Suprapubic skin (tissue), 4 donors: ENCODE results near the gene RHBDD1. TPM values are rescaled to one million over a fixed set of nuclear protein-coding genes. Genes with fewer than 3 reads are reported as not detected.

Experiments
- DNase-seq, 2 donors: peaks; one replicate each; pipeline ENCODE4 v3.0.0-alpha.2; 2019; ENCODE audit warnings: low spot score in 2 of 2
- H3K27ac ChIP-seq: fragments of 200-600 bp; sonication (generic); one replicate; pipeline ENCODE4 v1.5.1; 2019
- H3K27me3 ChIP-seq: fragments of 200-600 bp; sonication (generic); one replicate; pipeline ENCODE4 v1.5.1; 2019
- H3K36me3 ChIP-seq: fragments of 200-600 bp; sonication (generic); one replicate; pipeline ENCODE4 v1.5.1; 2019
- H3K4me1 ChIP-seq: fragments of 200-600 bp; sonication (generic); one replicate; pipeline ENCODE4 v1.5.1; 2019
- H3K4me3 ChIP-seq: fragments of 200-600 bp; sonication (generic); one replicate; pipeline ENCODE4 v1.5.1; 2019; ENCODE audit warnings: mild to moderate bottlenecking
- H3K9me3 ChIP-seq: fragments of 200-600 bp; sonication (generic); one replicate; pipeline ENCODE4 v1.5.1; 2019
- CTCF ChIP-seq, 2 donors: fragments of 200-600 bp in 1 of 2; fragments of 450-650 bp in 1 of 2; sonication (generic) in 1 of 2; IDR thresholded peaks; one replicate each; pipeline ENCODE4 v1.5.1; 2016 to 2019; ENCODE audit warnings: antibody characterized with exemption in 2 of 2, mild to moderate bottlenecking in 1 of 2, moderate library complexity in 1 of 2
- EP300 ChIP-seq: sonication (generic); formaldehyde crosslinking; IDR thresholded peaks from one replicate; pipeline ENCODE4 v1.6.1; 2017; ENCODE audit warnings: antibody characterized with exemption
- POLR2A ChIP-seq, 2 donors: fragments of 450-650 bp; IDR thresholded peaks; one replicate each; pipeline ENCODE4 v1.6.1; 2017; ENCODE audit warnings: antibody characterized with exemption in 2 of 2, mild to moderate bottlenecking in 2 of 2, moderate library complexity in 2 of 2
- POLR2AphosphoS5 ChIP-seq, 3 donors: sonication (generic); formaldehyde crosslinking; IDR thresholded peaks; one replicate each; pipeline ENCODE4 v1.6.1; 2017; ENCODE audit warnings: antibody characterized with exemption in 3 of 3
- WGBS: methylation state at CpG from one replicate; pipeline ENCODE4 v1.1.5; 2018; 5-methylcytosine and 5-hydroxymethylcytosine counted together
- total RNA-seq, 4 donors: library from RNA; depleted of rRNA; stranded (reverse); fragments of >200 nt; gene quantifications; one replicate each; pipeline ENCODE4 v1.1.0, GENCODE V29; 2016

RHBDD1 gene
- total RNA-seq, 4 donors from 2014 or later, result 14.0 to 41.8 (median 20.7) TPM

- Histone ChIP-seq H3K36me3 (no peaks in the 10 kb centered on the region), H3K4me1 (peaks cover 3% of the 10 kb centered on the region), H3K27me3 (no peaks in the 10 kb centered on the region), H3K9me3 (no peaks in the 10 kb centered on the region), H3K4me3 (no peak overlapping the region), H3K27ac (no peak overlapping the region)
- WGBS, result 92% methylated on average over 4 of the region's 4 CpGs
- no peak for DNase-seq
- no peak for TF ChIP-seq POLR2AphosphoS5 (IDR thresholded peaks at IDR 0.05)
- no peak for TF ChIP-seq POLR2A (IDR thresholded peaks at IDR 0.05)
- no peak for TF ChIP-seq CTCF (IDR thresholded peaks at IDR 0.05)
- no peak for TF ChIP-seq EP300
Observed at GRCh38 chr2:226971770-226972169, 135.9 kb downstream of the RHBDD1 start.

- no peaks in the 10 kb centered on the region for H3K36me3 ChIP-seq
- TF ChIP-seq POLR2AphosphoS5 (IDR thresholded peaks at IDR 0.05), result no peak
- TF ChIP-seq CTCF (IDR thresholded peaks at IDR 0.05), result no peak
- TF ChIP-seq EP300, result no peak
- no peak for TF ChIP-seq POLR2A (IDR thresholded peaks at IDR 0.05)
- DNase-seq, result no peak
- no peak overlapping the region for H3K4me3 ChIP-seq
- H3K27me3 ChIP-seq, result no peaks in the 10 kb centered on the region
- H3K4me1 ChIP-seq, result peaks cover 16% of the 10 kb centered on the region
- H3K27ac ChIP-seq, result no peak overlapping the region
- H3K9me3 ChIP-seq, result no peaks in the 10 kb centered on the region
- 95% methylated on average over 10 of the region's 10 CpGs for WGBS
Observed at GRCh38 chr2:226973816-226974215, 138.0 kb downstream of the RHBDD1 start.

- WGBS, result 42% methylated on average over 2 of the region's 2 CpGs
- H3K4me3 ChIP-seq, result no peak overlapping the region
- H3K27ac ChIP-seq, result no peak overlapping the region
- no peak for TF ChIP-seq EP300
- no peak for TF ChIP-seq POLR2A (IDR thresholded peaks at IDR 0.05)
- TF ChIP-seq CTCF (IDR thresholded peaks at IDR 0.05), result no peak
- TF ChIP-seq POLR2AphosphoS5 (IDR thresholded peaks at IDR 0.05), result no peak
- no peak for DNase-seq
- no peaks in the 10 kb centered on the region for H3K36me3 ChIP-seq
- H3K27me3 ChIP-seq, result no peaks in the 10 kb centered on the region
- H3K9me3 ChIP-seq, result no peaks in the 10 kb centered on the region
- H3K4me1 ChIP-seq, result peaks cover 15% of the 10 kb centered on the region
Observed at GRCh38 chr2:226977775-226978190, 141.9 kb downstream of the RHBDD1 start.

GRCh38 chr2:226978300-226978699 lies 142.4 kb downstream of the RHBDD1 start:
- Histone ChIP-seq H3K27ac (no peak overlapping the region), H3K4me3 (no peak overlapping the region), H3K27me3 (no peaks in the 10 kb centered on the region), H3K4me1 (peaks cover 15% of the 10 kb centered on the region), H3K36me3 (no peaks in the 10 kb centered on the region), H3K9me3 (no peaks in the 10 kb centered on the region)
- DNase-seq, result no peak
- 94% methylated on average over 7 of the region's 7 CpGs for WGBS
- no peak for TF ChIP-seq POLR2AphosphoS5 (IDR thresholded peaks at IDR 0.05)
- no peak for TF ChIP-seq POLR2A (IDR thresholded peaks at IDR 0.05)

- no peaks in the 10 kb centered on the region for H3K36me3 ChIP-seq
- peaks cover 17% of the 10 kb centered on the region for H3K4me1 ChIP-seq
- no peaks in the 10 kb centered on the region for H3K27me3 ChIP-seq
- H3K9me3 ChIP-seq, result no peaks in the 10 kb centered on the region
- no peak overlapping the region for H3K4me3 ChIP-seq
- TF ChIP-seq POLR2AphosphoS5 (IDR thresholded peaks at IDR 0.05) (no peak), POLR2A (IDR thresholded peaks at IDR 0.05) (no peak), EP300 (no peak), CTCF (IDR thresholded peaks at IDR 0.05) (no peak)
- WGBS, result 81% methylated on average over 4 of the region's 4 CpGs
- DNase-seq, result no peak
- no peak overlapping the region for H3K27ac ChIP-seq
Observed at GRCh38 chr2:226979004-226979403, 143.2 kb downstream of the RHBDD1 start.

- H3K4me1 ChIP-seq, result peaks cover 30% of the 10 kb centered on the region
- no peaks in the 10 kb centered on the region for H3K36me3 ChIP-seq
- H3K27ac ChIP-seq, result no peak overlapping the region
- H3K27me3 ChIP-seq, result no peaks in the 10 kb centered on the region
- no peaks in the 10 kb centered on the region for H3K9me3 ChIP-seq
- no peak for TF ChIP-seq CTCF (IDR thresholded peaks at IDR 0.05)
- TF ChIP-seq EP300, result no peak
- TF ChIP-seq POLR2A (IDR thresholded peaks at IDR 0.05), result no peak
- no peak for TF ChIP-seq POLR2AphosphoS5 (IDR thresholded peaks at IDR 0.05)
- no peak overlapping the region for H3K4me3 ChIP-seq
- no peak for DNase-seq
- WGBS, result 64% methylated on average over 3 of the region's 3 CpGs
Observed at GRCh38 chr2:226981791-226982326, 146.0 kb downstream of the RHBDD1 start.
